ENCODE data around the gene BMPR1A. TPM values are rescaled to one million over a fixed set of nuclear protein-coding genes. Genes with fewer than 3 reads are reported as not detected.

BMPR1A gene
- total RNA-seq, 1 experiment from 2014 or later: 24.3 TPM

- Histone ChIP-seq H4K20me1 (ENCODE audit: insufficient read depth) (no peaks in the 10 kb centered on the region), H3K27ac (no peak overlapping the region), H3K79me2 (ENCODE audit: low read depth) (no peaks in the 10 kb centered on the region), H3K4me1 (replicated peaks; ENCODE audit: insufficient read depth) (peaks cover 13% of the 10 kb centered on the region), H3K9me2 (ENCODE audit: insufficient read depth) (no peaks in the 10 kb centered on the region), H2AFZ (no peak overlapping the region), H3F3A (ENCODE audit: insufficient read depth, low read depth) (no peaks in the 10 kb centered on the region), H3K9me3 (ENCODE audit: insufficient read depth, low read depth) (no peaks in the 10 kb centered on the region), H3K27me3 (ENCODE audit: insufficient read depth, low read depth) (no peaks in the 10 kb centered on the region), H3K4me3 (no peak overlapping the region), H3K4me2 (peak overlapping the region; percentile 7), H3K36me3 (ENCODE audit: low read depth) (no peaks in the 10 kb centered on the region)
- POLR2A ChIA-PET (ENCODE audit: unreplicated experiment): no interaction called here
- no peak for TF ChIP-seq EZH2 (IDR thresholded peaks at IDR 0.05; ENCODE audit: low read depth)
- no peak for TF ChIP-seq CTCF (conservative IDR thresholded peaks at IDR 0.05)
- CTCF ChIA-PET: no interaction called here
- no TSS peak for BruUV-seq (replicated peaks)
- DNase-seq: peak in 1 of 2 experiments; percentile 73
- intact Hi-C loops (cut with micrococcal nuclease; ENCODE audit: unreplicated experiment): no loop called here
Measured at GRCh38 chr10:86944471-86944870, 188.1 kb downstream of the BMPR1A start.

DNA sequence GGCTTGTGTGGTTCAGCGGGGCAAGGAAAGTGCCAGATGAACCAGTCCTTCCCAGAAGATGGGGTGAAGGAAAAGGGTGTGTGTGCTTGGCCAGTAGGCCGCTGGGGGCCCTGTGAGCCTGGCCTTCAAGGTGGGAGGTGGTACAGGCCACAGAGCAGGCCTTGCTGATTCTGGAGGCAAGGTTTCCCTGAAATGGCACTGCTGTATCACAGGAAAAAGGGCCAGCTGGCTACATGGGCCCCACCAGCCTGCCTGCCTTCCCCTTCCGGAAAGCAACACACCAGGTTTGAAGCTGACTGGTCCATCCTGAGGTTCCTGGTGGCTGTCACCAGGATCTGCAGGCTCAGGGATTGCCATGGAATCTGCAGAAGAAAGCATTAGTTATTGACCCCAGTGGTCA, 188.5 kb downstream of the BMPR1A start:
- no peaks in the 10 kb centered on the region for H3K9me3 ChIP-seq (ENCODE audit: insufficient read depth, low read depth)
- BruUV-seq (replicated peaks): no TSS peak
- no peak overlapping the region for H2AFZ ChIP-seq
- no peaks in the 10 kb centered on the region for H4K20me1 ChIP-seq (ENCODE audit: insufficient read depth)
- intact Hi-C loops (cut with micrococcal nuclease; ENCODE audit: unreplicated experiment): no loop called here
- no peaks in the 10 kb centered on the region for H3K36me3 ChIP-seq (ENCODE audit: low read depth)
- TF ChIP-seq CTCF (conservative IDR thresholded peaks at IDR 0.05) (no peak), EZH2 (IDR thresholded peaks at IDR 0.05; ENCODE audit: low read depth) (no peak)
- H3K27ac ChIP-seq: no peak overlapping the region
- ChIA-PET CTCF (interaction anchor here (0.9 kb wide), 1 partner anchor 14 kb away, joined by 4 read pairs; the partner anchor contains the start of gene SNCG), POLR2A (ENCODE audit: unreplicated experiment) (no interaction called here)
- H3K4me1 ChIP-seq (replicated peaks; ENCODE audit: insufficient read depth): peaks cover 13% of the 10 kb centered on the region
- no peak for DNase-seq
- no peaks in the 10 kb centered on the region for H3K79me2 ChIP-seq (ENCODE audit: low read depth)
- H3K4me3 ChIP-seq: no peak overlapping the region
- no peaks in the 10 kb centered on the region for H3K27me3 ChIP-seq (ENCODE audit: insufficient read depth, low read depth)
- no peaks in the 10 kb centered on the region for H3K9me2 ChIP-seq (ENCODE audit: insufficient read depth)
- H3F3A ChIP-seq (ENCODE audit: insufficient read depth, low read depth): no peaks in the 10 kb centered on the region
- H3K4me2 ChIP-seq: peak overlapping the region; percentile 7; the same call in 1 of the 2 replicates

DNA sequence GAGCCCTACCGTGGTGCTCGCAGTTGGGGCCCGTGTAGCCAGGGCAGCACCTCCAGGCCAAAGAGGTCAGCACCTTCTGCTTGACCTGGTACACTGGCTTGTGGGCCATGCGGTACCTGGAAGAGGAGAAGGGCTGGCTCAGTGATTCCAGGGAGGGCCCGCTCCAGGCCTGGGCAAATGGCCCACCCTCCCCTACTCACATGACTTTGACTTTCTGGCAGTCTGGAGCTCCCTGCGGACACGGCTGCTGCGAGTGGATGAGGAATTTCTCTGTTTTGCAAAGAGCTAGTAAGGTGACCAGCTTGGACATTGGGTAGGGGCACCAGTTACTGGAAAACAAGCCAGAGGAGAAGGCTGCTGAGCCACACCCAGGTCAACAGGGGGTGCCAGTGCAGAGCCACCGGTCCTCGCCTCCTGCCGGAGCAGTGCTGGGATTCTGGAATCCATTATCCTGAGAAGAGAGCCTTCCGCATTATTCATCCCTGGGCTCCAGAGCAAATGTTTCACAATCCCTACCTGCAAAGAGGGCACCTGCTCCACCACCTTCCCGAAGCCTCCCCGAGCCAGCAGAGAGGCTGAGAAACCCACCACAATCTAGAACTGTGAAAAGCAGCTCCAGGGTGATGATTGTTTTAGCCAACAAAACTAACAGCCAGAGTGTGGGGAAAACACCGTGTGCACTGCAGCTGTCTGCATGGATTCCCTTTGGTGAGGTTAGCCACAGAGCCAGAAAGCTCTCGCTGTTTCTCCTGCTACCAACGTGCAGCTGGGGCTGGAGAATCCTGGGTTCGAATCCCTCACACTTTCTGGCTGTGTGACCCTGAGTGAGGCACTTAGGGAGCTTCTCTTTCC, 189.2 kb downstream of the BMPR1A start:
- Histone ChIP-seq H2AFZ (no peak overlapping the region), H3K4me2 (no peak overlapping the region), H3K4me1 (replicated peaks; ENCODE audit: insufficient read depth) (peaks cover 13% of the 10 kb centered on the region), H3F3A (ENCODE audit: insufficient read depth, low read depth) (no peaks in the 10 kb centered on the region), H3K4me3 (no peak overlapping the region), H3K36me3 (ENCODE audit: low read depth) (no peaks in the 10 kb centered on the region), H3K79me2 (ENCODE audit: low read depth) (no peaks in the 10 kb centered on the region), H3K27me3 (ENCODE audit: insufficient read depth, low read depth) (no peaks in the 10 kb centered on the region), H4K20me1 (ENCODE audit: insufficient read depth) (no peaks in the 10 kb centered on the region), H3K27ac (no peak overlapping the region), H3K9me3 (ENCODE audit: insufficient read depth, low read depth) (no peaks in the 10 kb centered on the region), H3K9me2 (ENCODE audit: insufficient read depth) (no peaks in the 10 kb centered on the region)
- intact Hi-C loops (cut with micrococcal nuclease; ENCODE audit: unreplicated experiment): no loop called here
- ChIA-PET POLR2A (ENCODE audit: unreplicated experiment) (interaction anchor here (0.5 kb wide), 1 partner anchor 96 kb away, joined by 4 read pairs; no protein-coding TSS in a partner anchor), CTCF (interaction anchor here (0.9 kb wide), 1 partner anchor 13 kb away, joined by 4 read pairs; the partner anchor contains the start of gene SNCG)
- TF ChIP-seq CTCF (conservative IDR thresholded peaks at IDR 0.05): no peak
- TF ChIP-seq EZH2 (IDR thresholded peaks at IDR 0.05; ENCODE audit: low read depth): no peak
- BruUV-seq (replicated peaks): no TSS peak
- DNase-seq: no peak

Measured in PC-9 (cell line).